NCI-H345 treated with DMSO at 0.1 percent for 48 hours (cell line): ENCODE results near the gene PSD4.
A peak's percentile ranks its signal among the peaks of the same experiment; 100 is the strongest.

Experiments used
- DNase-seq: peaks from one replicate; lab custom pipeline; 2025; ENCODE audit not compliant: unreplicated experiment; lab: John Stamatoyannopoulos, UW

PSD4 gene

GRCh38 chr2:113141451-113141850 is 32.3 kb upstream of the PSD4 start:
- DNase-seq = no peak

GRCh38 chr2:113142290-113142689 is 31.5 kb upstream of the PSD4 start:
- no peak for DNase-seq

DNA sequence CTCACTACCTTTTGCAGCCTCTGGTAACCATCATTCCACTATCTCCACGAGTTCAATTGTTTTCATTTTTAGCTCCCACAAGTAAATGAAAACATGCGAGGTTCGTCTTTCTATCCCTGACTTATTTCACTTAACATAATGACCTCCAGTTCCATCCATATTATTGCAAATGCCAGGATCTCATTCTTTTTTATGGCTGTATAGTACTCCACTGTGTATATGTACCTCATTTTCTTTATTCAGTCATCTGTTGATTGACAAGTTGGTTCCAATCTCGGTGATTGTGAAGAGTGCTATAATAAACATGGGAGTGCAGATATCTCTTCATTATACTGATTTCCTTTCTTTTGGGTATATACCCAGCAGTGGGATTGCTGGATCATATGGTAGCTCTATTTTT is 29.5 kb upstream of the PSD4 start:
- DNase-seq = no peak

GRCh38 chr2:113148606-113149552 is 24.9 kb upstream of the PSD4 start:
- DNase-seq = no peak

DNA sequence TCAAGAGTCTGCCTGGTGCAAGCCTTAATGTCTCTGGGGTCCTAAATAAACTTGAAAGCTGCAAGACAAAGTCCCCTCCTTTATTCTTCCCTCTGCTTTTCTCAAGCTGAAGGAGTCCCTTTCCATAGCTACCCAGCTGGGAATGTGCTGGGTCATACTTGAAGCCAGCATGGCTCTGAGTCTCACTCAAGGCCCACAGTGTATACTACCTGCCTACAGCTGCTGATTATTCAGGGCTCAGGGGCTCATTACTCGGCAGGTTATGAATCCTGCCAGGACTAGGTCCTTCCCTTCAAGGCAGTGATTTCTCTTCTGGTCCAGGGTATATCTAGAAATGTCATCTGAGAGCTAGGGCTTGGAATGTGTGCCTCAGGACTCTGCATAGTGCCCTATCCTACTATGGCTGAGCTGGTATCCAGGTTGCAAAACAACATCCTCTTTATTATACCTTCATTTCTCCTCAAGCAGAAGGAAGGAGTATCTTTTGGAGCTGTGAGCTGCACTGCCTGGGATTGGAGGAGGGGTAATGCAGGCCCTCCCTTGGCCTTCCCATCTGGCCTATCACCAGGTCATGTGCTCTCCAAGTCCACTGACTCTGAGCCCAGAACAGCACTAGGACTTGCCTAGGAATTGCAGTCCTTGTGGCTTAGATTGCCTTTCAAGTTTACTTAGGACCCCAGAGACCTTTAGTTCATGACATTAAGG is 24.1 kb upstream of the PSD4 start:
- no peak for DNase-seq

GRCh38 chr2:113150258-113150601 is 23.5 kb upstream of the PSD4 start:
- no peak for DNase-seq

DNA sequence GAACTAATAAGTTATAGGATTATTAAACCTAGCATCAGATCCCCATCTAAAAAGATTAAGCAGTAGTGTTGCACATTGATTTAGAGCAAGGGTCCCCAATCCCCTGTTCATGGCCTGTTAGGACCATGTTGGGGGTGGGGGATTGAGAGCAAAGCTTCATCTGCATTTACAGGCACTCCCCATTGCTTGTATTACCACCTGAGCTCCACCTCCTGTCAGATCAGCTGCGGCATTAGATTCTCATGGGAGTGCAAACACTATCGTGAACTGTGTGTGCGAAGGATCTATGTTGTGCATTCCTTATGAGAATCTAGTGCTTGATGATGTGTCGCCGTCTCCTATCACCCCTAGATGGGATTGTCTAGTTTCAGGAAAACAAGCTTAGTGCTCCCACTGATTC is 18.4 kb upstream of the PSD4 start:
- DNase-seq = no peak

DNA sequence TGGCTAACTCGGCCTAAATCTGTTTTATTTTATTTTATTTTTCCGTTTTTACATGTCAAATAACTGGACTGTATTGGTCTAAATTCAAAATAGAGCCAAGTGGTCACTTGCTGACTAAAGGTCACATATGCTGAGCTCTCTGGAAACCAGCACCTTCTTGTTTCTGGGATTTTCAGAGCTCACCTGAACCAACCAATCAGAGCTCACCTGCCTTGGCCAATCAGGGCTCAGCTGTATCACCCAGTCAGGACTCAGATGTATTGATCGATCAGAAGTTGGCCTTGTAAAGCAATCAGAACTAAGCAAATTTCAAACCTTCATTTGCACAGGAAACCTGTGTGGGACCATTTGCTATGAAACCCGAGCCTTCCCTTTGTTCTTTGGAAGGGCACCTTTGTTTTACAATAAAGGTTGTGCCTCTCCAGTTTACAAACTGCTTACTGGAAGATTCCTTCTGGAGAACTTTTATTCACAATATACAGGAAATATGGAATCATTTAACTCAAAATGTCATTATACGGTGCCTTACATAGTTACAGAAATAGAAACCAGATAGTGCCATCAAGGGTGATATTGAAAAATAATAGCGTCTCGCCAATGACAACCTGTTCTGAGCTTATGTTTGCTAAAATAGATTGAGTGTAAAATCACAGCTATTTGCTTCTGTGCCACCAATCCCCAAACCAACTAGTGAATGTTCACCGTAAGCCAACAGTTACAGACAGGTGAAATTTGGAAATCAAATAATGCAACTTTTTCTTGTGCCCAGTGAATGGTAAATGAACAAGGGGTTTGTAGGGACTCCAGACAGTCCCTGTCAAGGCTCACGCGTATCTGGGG is 17.3 kb upstream of the PSD4 start:
- DNase-seq = peak; percentile 47

GRCh38 chr2:113157118-113157896 is 16.5 kb upstream of the PSD4 start:
- DNase-seq = no peak

- no peak for DNase-seq
These were observed 15.6 kb upstream of the PSD4 start for GRCh38 chr2:113157897-113158753.

DNA sequence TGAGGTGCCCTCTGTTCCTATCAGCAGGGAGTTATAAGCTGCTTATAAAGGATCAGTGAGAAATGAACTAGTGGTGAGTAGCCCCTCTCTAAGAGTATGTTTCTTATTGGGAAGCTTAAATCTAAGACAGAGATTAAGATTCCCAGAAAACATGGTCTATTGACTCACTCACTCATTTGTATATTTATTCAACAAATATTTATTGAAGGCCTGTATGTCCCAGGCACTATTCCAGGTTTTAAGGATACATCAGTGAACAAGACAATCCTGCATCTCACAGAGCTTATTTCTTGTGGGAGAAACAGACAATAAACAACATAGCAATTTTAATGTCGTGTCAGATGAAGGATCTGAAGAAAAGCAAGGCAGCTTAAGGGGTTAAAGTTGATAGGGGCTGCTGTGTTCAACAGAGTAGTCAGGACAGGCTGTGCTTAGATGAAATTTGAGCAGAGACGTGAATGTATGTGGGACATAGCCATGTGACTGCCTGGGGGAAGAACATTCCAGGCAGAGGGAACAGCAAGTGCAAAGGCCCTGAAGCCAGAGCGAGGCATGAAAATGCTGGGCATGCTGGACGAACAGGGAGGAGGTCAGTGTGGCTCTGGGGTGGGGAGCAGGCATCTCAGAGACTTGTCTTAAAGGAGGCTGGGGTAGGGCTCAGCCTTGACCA is 14.8 kb upstream of the PSD4 start:
- no peak for DNase-seq

GRCh38 chr2:113160248-113160647 is 13.5 kb upstream of the PSD4 start:
- no peak for DNase-seq

DNA sequence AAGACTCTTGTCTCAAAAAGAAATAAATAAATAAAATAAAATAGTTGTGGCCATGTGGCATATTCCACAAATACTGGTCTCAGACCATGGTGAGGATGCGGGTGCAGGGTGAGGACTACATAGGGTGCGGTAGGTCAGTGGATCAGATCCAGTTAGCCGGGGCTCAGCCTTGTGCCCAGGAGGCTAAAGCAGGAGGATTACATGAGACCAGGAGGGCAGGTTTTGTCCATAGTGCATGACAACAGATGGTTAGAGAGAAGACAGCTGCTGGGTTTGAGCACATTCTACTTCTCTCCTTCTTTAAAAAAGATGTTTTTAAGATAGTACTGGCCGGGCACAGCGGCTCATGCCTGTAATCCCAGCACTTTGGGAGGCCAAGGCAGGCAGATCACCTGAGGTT is 12.8 kb upstream of the PSD4 start:
- no peak for DNase-seq

GRCh38 chr2:113162173-113162572 is 11.6 kb upstream of the PSD4 start:
- DNase-seq = no peak

DNA sequence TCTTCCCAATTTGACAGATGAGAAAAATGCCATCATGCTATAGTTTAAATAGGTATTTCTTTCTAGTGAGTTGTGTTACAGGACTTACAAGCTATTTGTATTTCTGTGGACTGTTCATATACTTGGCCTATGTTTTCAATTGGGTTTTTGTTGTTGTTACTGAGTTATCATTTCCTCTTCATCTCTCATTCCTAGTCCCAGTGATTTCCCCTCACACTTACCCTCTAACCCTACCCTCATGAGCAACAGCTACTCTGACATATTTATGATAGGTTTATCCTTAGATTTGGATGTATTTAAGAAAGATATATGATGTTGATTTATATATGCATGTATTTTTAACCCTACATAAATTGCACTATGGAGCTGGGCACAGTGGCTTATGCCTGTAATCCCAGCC is 10.9 kb upstream of the PSD4 start:
- DNase-seq = no peak

DNA sequence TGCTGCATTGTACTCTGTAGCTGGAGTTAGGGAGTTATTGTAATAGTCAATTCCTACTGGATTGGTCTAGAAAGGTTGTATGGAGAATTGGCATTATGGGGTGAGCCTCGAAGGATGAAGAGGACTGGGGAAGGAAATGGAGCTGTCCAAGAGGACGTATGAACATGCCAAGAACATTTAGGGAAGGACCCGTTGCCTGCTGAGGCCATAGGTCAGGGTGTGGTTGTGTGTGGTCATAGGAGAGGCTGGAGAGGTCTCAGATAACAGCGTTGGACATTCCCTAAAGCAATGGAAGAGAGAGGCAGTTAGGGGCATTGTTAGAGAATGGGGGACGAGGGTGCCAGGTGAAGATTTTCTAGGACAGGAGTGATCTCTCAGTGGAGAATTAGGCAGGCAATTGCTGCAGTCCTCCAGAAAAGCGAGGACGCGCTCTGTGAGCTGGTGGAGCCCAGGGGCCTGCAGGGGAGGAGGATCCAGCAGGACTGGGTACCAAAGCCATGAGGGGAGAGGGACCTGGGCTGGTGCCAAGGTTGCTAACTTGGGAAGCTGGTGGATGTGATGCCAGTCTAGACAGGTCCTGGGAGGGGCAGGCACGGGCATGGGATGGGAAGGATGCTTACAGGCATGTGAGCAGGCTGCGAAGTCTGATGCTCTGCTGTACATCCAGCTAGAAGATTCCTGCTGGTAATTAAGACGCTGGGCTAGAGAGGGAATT is 9.4 kb upstream of the PSD4 start:
- DNase-seq = no peak

GRCh38 chr2:113164930-113165585 is 8.7 kb upstream of the PSD4 start:
- no peak for DNase-seq

DNA sequence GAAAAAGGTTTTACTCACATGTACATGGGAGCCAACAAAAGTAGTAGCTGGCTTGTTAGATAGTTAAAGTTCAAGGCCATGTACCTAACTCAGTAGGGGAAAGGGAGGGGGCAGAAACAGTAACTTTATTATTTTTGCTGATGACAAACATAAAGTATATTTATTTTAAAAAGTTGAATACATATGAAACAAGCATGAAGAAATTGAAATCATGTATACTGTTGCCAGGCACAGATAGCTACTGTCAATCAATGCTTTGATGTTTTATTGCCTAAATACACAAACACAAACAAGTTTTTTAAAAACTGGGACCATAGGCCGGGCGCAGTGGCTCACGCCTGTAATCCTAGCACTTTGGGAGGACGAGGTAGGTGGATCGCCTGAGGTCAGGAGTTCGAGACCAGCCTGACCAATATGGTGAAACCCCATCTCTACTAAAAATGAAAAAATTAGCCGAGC is 7.6 kb upstream of the PSD4 start:
- DNase-seq = no peak
